Activated CD8-positive, alpha-beta memory T cell treated with anti-CD3 and anti-CD28 coated beads, Interleukin-2, amount 50 U/mL, for 48 hours (primary cell): ENCODE data around the gene ACSL3.
"Not testable (repeated sequence)": the region's sequence is repeated elsewhere in the genome, so short reads cannot be mapped to it uniquely, and the experiment has no call there.

ENCODE experiments used
- DNase-seq: peaks from one replicate; pipeline ENCODE4 v3.0.0-alpha.2; 2020

Gene ACSL3

DNA sequence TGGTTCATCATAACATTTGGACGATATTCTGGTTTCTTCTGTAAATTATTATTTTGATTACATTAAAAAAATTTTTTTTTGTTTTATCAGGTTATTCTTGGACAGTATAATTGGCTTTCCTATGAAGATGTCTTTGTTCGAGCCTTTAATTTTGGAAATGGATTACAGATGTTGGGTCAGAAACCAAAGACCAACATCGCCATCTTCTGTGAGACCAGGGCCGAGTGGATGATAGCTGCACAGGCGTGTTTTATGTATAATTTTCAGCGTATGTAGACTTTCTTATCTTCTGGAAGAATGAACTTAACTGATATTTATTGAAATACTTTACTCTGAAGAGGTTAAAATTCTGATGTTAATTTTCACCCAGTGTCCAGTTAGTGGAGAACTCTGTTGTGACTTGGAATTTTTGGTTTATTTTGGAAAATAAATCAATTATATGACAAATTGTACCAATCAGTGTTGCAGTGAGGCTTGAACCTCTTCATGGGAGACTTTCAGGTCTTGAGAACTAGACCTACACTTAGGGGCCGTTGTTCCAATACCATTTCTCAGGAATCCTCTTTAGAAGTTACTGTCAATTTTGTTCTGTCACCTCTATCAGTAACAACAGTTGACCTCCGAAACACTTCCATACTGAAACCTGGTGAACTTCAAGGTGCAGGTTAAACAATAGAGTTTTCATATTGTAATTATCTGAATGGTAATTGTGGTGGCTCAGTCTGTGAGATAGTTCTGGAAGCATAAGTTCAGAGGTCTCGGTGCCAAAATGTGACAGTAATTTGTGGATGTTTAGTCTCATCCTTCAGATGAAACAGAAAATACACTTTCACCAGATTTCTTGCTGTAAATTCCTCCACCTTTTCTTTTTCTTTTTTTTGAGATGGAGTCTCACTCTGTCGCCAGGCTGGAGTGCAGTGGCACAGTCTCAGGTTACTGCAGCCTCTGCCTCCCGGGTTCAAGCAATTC lies 55.7 kb downstream of the ACSL3 start:
- no peak for DNase-seq

DNA sequence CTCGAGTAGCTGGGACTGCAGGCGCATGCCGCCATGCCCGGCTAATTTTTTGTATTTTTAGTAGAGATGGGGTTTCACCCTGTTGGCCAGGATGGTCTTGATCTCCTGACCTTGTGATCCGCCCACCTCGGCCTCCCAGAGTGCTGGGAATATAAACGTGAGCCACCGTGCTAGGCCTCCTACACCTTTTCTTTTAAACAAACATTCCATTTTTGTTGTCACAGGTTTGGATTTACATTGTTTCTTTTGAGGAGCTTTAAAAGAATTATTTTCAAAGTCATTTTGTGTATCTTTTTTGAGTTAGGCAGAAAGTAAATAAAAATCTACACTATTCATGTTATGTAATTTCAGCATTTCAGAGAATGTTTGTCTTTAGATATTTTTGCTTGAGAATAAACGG lies 56.4 kb downstream of the ACSL3 start:
- DNase-seq = not testable (repeated sequence)

DNA sequence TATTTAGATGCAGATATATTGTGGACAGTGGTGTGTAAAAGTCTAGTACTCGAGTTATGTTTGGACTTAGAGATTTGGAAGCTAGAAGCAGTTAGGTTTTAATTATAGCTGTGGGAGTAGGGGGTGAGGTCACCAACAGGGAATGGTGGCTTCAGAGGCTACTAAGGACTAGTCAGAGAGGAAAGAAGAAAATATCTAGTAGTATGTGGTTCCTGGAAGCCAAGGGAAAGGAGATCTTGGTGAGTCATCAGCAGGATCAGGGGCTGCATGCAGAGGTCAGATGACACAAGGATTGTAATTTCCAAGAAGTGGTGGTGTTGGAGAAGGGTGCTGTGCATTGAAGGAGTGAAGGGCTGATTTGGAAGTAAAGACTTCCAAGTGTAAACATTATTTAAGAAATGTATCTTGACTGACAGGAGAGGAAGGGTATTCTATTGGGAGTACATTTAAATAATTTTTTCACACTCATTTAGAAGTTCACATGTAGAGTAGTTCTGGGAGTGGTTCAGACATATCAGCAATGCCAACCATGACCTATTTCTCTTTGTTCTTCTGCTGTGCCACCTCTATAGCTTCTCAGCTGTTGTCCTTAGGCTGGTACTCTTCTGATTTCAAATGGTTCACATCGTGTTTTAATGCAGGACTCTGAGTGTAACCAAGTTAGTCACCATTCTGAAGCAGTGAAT lies 59.1 kb downstream of the ACSL3 start:
- DNase-seq = no peak

DNA sequence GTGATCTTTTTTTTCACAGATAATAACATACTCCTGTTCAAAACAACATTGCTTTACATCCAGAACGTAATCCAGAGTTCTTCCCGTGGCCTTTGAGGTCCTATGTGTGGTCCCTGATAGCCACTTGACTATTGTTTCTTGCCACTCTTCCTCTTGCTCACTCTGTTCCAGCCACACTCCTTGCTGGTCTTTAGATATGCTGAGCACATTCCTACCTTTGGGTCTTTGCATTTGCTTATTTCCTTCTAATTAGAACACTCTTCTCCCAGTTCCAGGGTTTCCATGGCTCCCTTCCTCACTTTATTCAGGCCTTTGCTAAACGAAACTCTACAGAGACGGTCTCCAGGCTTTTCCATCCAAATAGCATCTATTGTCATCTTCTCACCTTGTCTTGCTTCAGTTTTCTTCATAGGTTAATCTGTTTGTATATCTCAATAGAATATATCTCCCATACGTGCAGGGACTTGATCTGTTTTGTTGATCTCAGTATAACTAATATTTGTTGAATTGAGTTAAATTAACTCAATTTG lies 59.9 kb downstream of the ACSL3 start:
- no peak for DNase-seq

DNA sequence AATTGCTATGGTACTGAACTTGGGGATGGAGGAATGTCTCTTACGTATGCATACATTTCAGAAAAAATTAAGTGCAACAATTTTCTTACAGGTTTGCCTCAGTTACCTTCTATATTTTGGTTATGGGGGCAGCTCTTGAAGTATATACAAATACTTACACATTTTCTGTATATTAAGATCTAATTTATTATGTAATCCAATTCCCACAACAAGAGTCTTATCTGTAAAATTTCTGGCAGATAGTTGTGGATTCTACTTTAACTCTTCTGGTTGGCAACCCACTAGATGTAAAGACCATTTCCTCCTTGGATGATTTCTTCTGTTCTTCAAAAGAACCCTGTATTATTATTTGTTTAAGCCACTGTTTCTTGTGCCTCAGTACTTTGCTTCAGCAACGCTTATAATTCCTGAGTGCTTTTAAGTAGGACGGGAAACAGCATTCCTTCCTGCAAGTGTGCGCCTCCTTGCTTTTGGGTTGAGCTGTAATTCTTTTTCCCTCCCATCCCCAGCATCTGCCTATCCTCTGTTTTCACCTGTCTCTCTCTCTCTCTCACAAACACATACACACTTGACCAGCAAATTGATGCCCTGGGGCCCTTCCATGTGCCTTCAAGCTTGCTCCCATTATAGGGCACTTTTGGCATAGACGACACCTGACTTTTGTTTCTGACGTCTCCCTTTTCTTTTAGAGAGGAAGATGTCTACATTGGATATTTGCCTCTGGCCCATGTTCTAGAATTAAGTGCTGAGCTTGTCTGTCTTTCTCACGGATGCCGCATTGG lies 61.4 kb downstream of the ACSL3 start:
- DNase-seq = no peak

DNA sequence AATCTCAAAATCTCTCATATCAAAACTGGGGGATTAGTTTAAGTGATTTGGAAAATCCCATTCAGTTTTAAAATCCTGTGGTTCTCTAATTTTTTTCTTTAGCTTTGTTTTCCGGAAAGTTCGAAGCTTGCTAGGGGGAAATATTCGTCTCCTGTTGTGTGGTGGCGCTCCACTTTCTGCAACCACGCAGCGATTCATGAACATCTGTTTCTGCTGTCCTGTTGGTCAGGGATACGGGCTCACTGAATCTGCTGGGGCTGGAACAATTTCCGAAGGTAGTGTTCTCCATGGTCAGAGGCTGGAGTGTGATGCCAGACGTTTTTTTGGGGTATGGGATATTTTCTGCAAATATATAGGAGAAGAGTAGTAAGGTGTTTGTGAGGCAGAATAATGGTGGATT lies 66.1 kb downstream of the ACSL3 start:
- no peak for DNase-seq

GRCh38 chr2:222927600-222927999 lies 66.8 kb downstream of the ACSL3 start:
- DNase-seq = no peak

DNA sequence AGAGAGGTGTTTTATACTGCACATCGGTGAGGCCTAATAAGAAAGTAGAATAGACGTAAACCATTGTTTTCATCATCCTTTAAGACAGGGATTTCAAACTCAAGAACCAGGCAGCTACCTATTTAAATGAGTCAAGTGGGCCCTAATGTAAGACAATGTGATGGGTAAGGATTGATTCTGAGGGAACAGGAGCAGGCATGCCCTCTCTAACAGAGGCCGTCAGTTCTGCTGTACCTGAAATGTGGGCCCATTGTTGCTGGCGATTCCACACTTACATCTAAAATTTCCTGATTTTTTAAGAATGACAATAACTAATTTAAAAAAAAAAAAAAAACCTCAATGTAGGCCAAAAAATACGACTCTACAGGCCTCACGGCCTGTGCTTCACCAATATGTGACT lies 67.5 kb downstream of the ACSL3 start:
- no peak for DNase-seq

DNA sequence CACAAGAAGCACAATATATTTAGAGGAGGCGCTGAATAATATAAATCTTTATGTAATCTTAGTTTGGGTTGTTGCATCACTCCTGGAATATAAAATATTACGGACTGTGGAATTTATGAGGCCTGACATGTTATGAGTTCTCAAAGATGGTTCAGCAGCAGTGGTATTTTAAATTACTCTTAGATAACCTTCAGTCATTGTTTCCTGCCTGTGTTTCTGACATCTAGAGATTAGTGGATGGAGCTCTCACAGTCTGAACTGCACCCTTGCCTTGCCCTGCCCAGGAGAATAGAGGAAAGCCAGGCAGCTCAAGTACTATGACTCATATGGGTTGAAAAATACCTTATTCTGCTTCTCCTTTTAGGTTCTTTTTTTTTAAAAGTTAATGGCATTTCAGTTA lies 70.0 kb downstream of the ACSL3 start:
- DNase-seq = no peak

GRCh38 chr2:222931659-222932058 lies 70.8 kb downstream of the ACSL3 start:
- DNase-seq = no peak

GRCh38 chr2:222933458-222933857 lies 72.6 kb downstream of the ACSL3 start:
- no peak for DNase-seq

DNA sequence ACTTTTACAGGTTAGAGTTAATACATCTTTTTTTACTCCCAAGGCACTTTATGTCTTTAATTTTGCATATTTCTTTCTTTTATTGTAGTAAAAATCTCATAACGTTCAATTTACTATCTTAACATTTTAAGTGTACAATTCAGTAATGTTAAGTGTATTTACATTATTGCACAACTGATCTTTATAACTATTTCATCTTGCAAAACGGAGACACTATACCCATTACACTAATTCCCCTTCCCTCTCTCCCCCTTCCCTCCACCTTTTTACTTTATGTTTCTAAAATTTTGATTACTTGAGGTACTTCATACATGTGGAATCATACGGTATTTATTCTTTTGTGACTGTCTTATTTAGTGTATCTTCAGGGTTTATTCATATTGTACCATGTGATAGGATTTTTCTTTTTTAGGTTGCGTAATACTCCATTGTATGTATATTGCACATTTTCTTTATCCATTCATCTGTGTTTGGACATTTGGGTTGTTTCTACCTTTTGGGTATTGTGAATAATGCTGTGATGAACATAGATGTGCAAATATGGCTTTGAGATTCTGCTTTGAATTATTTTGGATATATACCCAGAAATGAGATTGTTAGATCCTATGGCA lies 75.0 kb downstream of the ACSL3 start:
- no peak for DNase-seq

DNA sequence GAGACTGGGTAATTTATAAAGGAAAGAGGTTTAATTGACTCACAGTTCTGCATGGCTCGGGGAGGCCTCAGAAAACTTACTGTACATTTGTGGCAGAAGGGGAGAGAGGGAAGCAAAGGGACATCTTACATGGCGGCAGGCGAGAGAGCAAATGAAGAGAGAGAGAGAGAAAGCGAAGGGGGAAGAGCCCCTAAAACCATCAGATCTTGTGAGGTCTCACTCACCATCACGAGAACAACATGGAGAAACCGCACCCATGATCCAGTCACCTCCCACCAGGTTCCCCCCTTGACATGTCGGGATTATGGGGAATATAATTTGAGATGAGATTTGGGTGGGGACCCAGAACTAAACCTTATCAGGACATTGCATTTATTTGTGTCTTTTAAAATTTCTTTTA lies 75.9 kb downstream of the ACSL3 start:
- no peak for DNase-seq

DNA sequence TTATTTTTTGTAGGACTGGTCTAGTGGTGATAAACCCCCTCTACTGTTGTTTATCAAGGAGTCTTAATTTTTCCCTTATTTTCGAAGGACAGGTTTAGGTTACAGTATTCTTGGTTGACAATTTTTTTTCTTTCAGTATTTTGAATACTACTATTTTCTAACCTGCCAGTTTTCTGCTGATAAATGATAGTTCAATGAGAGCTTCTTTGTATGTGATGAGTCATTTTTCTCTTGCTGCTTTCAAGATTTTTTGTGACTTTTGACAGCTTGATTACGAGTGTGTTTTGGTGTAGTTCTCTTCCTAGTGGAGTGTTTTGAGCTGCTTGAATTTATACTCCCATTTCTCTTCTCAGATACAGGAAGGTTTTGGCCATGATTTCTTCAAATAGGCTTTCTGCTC lies 77.5 kb downstream of the ACSL3 start:
- no peak for DNase-seq

DNA sequence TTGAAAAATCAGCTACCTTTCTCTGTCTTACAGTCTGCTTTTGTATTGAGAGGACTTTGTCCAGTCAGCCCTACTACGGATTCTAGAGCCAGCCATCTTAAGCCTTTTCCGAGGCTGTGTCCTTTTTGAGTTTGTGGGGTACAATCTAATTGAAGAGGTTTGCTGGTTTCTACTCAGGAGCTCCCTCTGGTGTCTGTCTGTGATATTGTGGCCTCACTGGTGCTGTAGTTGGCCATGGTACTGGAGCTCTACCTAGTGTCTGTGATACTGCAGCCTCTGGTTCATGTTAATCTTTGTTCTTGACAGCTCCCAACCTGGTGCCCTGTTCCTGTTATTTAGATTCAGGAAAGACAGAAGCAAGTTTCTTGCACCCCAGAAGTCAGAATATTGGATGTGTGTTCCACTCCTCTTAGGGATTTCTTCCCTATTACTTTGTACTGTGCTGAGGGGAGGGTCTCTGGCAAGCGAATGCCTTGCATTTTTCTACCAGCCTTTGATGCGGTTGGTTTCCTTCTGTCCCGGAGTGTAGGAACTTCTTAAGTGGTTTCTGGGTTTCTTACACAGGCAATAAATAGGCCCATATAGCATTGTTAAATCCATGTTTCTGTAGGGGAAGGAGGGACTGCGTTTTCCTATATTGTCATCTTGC lies 78.5 kb downstream of the ACSL3 start:
- DNase-seq = peak; percentile 82

GRCh38 chr2:222939979-222940378 lies 79.1 kb downstream of the ACSL3 start:
- DNase-seq = no peak

- DNase-seq = no peak
Observed at GRCh38 chr2:222941510-222942032, 80.7 kb downstream of the ACSL3 start.

GRCh38 chr2:222942561-222942960 lies 81.7 kb downstream of the ACSL3 start:
- no peak for DNase-seq

GRCh38 chr2:222942977-222943376 lies 82.1 kb downstream of the ACSL3 start:
- no peak for DNase-seq

DNA sequence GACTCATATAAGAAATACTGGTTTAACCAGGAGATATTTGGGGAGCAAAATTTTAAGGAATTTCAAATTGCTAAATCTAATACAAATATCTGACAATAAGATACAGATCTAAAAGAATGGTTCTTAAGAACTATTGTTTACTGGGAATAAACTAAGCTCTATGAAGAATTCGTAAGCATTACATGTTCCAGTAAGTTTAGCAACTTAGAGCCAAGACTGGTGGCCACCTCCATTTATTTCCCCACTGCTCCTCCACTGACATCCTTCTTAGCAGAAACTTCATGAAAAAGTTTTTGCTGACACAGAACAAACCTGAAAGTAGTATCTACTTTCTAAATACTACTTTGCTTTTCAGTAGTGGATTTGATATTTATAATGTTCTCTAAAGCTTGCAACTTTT lies 83.0 kb downstream of the ACSL3 start:
- DNase-seq = no peak

GRCh38 chr2:222944552-222944951 lies 83.7 kb downstream of the ACSL3 start:
- DNase-seq = no peak
